ENCODE measurements around the gene CFAP54.
"Not testable (repeated sequence)": the region's sequence is repeated elsewhere in the genome, so short reads cannot be mapped to it uniquely, and the experiment has no call there.

Gene CFAP54

GRCh38 chr12:96623155-96623554 is 133.8 kb downstream of the CFAP54 start:
- DNase-seq (ENCODE audit: low read depth), result no peak

DNA sequence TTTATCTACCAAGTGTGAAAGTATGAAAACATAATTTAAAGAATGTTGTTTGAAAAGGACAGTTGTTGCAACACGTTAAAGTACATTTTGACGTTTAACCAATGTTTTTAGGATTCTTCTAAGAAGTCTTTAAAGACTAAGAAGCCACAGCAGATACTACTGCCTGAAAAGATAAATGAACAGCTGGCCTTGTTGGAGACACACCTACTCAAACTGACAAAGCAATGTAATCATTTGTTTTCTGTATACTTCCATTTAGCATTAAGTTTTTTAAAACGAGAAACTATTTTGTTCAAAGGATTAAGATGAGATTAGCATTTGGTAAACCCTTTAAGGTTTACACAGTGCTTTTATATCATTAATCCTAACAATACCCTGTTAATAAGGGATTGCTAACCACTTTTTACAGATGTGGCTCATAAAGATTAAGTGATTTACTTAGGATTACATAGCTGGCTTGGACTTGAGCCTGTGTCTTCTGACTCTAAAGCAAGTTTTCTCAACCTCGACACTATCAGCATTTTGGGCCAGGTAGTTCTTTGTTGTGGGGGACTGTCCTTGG is 134.4 kb downstream of the CFAP54 start:
- DNase-seq (ENCODE audit: low read depth), result no peak

DNA sequence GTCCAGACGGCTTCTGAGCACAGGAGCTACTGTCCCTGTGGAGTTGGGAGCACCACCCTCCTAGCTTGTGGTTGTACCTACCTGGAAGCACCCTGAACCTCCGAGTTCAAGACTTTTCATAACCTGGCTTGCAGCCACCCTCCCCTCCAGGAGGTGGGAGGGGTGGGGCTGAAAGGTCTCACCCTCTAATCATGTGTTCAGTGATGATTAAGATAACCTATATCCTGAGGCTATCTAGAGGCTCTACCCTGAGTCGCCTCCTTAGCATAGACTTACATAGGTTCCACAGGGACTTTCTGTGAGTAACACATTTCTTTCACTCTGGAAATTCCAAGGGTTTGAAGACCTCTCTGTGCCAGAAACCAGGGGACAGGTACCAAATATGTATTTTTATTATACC is 146.5 kb downstream of the CFAP54 start:
- DNase-seq (ENCODE audit: low read depth), result no peak

- no peak for DNase-seq (ENCODE audit: low read depth)
These were observed 147.5 kb downstream of the CFAP54 start for GRCh38 chr12:96636895-96637294.

GRCh38 chr12:96648923-96649322 is 159.5 kb downstream of the CFAP54 start:
- no peak for DNase-seq (ENCODE audit: low read depth)

DNA sequence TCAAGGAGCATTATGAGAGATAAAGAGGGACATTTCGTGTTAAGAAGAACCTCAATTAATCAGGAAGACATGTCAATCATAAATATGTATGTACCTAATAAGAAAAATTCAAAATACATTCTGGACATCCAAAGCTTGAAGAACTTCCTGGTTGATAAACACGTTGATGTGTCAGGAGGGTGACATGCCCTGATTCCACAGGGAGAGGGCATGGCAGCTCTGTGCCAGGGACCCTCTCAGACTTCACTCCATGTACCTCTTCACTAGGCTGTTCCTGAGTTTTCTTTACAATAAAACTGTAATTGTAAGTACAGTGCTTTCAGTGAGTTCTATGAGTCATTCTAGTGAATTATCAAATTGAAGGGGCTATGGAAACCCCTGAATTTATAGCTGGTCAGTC is 163.5 kb downstream of the CFAP54 start:
- DNase-seq (ENCODE audit: low read depth), result no peak

GRCh38 chr12:96658075-96658474 is 168.7 kb downstream of the CFAP54 start:
- no peak for DNase-seq (ENCODE audit: low read depth)

GRCh38 chr12:96669786-96670185 is 180.4 kb downstream of the CFAP54 start:
- no peak for DNase-seq (ENCODE audit: low read depth)

- DNase-seq (ENCODE audit: low read depth), result no peak
These were observed 181.0 kb downstream of the CFAP54 start for GRCh38 chr12:96670334-96670899.

DNA sequence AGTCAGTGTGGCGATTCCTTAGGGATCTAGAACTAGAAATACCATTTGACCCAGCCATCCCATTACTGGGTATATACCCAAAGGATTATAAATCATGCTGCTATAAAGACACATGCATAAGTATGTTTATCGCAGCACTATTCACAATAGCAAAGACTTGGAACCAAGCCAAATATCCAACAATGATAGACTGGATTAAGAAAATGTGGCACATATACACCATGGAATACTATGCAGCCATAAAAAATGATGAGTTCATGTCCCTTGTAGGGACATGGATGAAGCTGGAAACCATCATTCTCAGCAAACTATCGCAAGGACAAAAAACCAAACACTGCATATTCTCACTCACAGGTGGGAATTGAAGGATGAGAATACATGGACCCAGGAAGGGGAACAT is 186.1 kb downstream of the CFAP54 start:
- not testable (repeated sequence) for DNase-seq (ENCODE audit: low read depth)

- DNase-seq (ENCODE audit: low read depth), result no peak
These were observed 188.0 kb downstream of the CFAP54 start for GRCh38 chr12:96677363-96677762.

GRCh38 chr12:96687719-96688118 is 198.3 kb downstream of the CFAP54 start:
- no peak for DNase-seq (ENCODE audit: low read depth)

GRCh38 chr12:96698521-96698920 is 209.1 kb downstream of the CFAP54 start:
- DNase-seq (ENCODE audit: low read depth), result no peak

DNA sequence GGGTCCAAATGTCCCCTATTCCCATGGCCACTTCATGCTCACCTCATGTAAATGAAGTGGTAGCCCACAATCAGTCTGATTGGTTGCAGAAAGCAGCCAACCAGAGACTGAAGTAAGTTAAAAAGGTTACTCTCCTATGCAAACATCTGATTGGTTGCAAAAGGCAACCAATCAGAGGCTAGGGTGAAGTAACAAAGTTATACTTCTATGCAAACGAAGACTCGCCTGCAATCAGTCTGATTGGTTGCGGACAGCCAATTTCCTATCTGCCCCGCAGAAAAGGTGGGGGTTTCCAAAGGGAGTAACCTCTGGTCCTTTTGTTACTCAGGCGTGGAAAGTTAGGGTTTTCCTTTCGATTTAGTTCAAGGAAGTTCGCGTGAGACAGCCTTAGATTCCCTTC is 209.6 kb downstream of the CFAP54 start:
- no peak for DNase-seq (ENCODE audit: low read depth)

DNA sequence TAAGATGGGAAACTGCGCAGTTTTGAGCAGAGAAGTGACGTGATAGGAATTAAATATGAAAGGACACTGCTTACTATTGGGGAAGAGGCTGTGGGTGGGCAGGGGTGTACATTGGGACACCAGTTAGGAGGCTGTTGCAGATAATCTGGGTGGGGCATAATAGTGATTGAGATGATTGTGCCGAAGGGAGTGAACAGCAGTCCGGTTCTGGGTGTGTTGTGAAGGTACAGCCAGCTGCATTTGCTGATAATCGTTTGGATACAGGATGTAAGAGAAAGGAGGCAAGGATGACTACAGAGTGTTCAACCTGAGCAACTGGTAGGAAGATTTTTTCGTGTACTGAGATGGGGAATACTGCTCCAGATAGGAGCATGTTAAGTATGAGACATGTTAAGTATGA is 212.5 kb downstream of the CFAP54 start:
- no peak for DNase-seq (ENCODE audit: low read depth)

GRCh38 chr12:96710127-96710745 is 220.9 kb downstream of the CFAP54 start:
- no peak for DNase-seq (ENCODE audit: low read depth)

- no peak for DNase-seq (ENCODE audit: low read depth)
These were observed 222.0 kb downstream of the CFAP54 start for GRCh38 chr12:96711364-96711763.

- DNase-seq (ENCODE audit: low read depth), result no peak
These were observed 224.8 kb downstream of the CFAP54 start for GRCh38 chr12:96714199-96714598.

DNA sequence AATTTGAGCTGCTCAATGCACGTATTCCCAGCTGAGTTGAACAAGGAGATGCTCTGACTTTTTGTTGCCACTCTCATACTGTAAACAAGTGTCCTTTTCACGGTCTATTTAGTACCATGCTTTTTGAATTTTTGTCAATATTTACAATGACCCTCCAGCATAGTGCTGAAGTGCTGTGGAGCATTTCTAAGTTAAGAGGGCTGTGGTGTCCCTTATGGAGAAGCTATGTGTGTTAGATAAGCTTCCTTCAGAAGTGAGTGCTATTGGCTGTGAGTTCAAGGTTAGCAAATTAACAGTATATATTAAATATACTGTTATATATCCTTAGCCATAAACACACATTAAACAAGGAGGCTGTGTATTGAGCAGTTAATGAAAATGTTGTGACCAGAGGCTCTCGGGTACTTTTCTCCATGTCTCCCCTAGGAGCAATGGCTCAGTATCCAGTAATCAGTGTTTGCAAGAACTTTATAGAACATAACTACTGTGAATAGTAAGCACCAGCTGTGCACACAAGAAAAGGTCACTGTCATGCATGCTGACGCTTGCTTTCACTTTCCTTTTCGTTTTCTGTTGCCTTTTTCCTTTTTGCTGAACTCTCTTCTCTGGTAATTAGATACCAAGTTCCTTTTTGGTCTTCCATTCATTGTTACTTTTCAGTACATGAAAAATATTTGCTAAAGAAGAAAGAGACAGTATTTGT is 230.4 kb downstream of the CFAP54 start:
- DNase-seq (ENCODE audit: low read depth), result no peak

DNA sequence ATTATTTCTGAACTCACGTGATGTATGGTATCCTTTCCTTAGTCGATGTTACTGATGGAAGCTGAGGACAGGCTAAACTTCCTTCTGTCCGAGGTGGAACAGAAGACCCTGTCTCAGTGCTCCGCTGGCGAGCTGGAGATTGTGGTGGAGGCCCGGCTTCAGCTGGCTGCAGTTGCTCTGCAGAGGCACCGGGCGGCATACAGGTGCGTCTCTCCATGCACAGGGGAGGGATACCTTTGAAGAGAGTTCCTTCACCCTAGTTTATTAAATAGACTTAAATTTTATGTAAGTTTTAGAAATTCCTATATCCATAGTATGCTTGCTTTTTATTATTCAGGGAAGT is 231.0 kb downstream of the CFAP54 start:
- DNase-seq (ENCODE audit: low read depth), result no peak

DNA sequence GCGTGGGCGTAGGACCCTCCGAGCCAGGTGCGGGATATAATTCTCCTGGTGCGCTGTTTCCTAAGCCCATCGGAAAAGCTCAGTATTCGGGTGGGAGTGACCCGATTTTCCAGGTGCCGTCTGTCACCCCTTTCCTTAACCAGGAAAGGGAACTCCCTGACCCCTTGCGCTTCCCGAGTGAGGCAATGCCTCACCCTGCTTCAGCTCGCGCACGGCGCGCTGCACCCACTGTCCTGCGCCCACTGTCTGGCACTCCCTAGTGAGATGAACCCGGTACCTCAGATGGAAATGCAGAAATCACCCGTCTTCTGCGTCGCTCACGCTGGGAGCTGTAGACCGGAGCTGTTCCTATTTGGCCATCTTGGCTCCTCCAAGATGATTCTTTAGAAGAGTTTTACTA is 240.1 kb downstream of the CFAP54 start:
- DNase-seq (ENCODE audit: low read depth), result not testable (repeated sequence)

DNA sequence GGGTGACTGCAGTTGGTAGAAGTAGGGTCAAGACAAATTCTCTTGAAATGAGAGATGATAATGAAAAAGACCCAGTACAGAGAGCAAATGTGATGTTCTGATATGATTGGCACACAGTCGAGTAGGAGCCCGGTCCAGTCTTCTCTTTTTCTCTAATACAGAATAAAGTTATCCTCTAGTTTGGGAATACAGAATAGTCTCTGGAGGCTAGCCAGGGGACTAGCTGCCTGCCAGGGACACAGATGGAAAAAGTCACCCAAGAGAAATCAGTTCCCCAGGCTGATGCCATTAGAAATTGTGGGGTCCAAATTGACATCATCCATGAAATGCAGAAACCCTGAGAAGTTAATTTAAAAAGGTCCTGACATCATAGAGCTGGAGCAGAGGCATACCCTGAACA is 240.5 kb downstream of the CFAP54 start:
- DNase-seq (ENCODE audit: low read depth), result no peak

DNA sequence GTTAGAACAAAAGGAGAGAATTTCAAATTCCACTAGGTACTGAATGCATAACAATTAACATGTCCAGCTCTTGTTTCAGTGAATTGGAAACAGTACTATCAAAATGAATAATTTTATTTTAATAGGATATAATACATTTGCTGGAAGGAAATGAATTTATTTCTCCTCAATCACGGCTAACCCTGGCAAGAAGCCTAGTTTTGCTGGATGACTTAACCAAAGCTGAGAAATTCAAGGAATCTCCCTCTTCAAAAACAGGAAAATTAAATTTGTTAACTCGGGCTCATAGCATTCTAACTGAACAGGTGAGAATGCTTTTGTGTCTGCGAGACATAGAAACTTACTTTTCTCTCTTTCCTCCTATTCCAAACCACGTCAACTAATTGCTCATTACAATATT is 254.2 kb downstream of the CFAP54 start:
- DNase-seq (ENCODE audit: low read depth), result no peak

- no peak for DNase-seq (ENCODE audit: low read depth)
These were observed 260.6 kb downstream of the CFAP54 start for GRCh38 chr12:96749999-96750398.
